A673 (cell line): ENCODE data around the gene HELZ. TPM values are rescaled to one million over a fixed set of nuclear protein-coding genes. Genes with fewer than 3 reads are reported as not detected.
"Not testable (repeated sequence)": the region's sequence is repeated elsewhere in the genome, so short reads cannot be mapped to it uniquely, and the experiment has no call there.

ENCODE experiments used
- BruUV-seq: library from RNA; stranded (reverse); fragments of 400-500 nt; replicated peaks from 2 replicates; lab custom pipeline; 2021; lab: Mats Ljungman, UMichigan
- CTCF ChIA-PET: fragments of 300-600 bp; sonication (Branson Sonifier 250); formaldehyde crosslinking; loops from one replicate; lab custom pipeline; 2022; ENCODE audit warnings: antibody characterized with exemption; lab: Charles Lee
- POLR2A ChIA-PET: fragments of 300-600 bp; sonication (Branson Sonifier 250); formaldehyde crosslinking; loops from one replicate; lab custom pipeline; 2022; ENCODE audit warnings: antibody characterized with exemption; ENCODE audit not compliant: low non-redundant PET; lab: Charles Lee
- DNase-seq: peaks from one replicate; pipeline ENCODE4 v3.0.0-alpha.2; 2015; ENCODE audit warnings: low spot score
- H3K27ac ChIP-seq: fragments of 200-600 bp; sonication (generic); 2 replicates; pipeline ENCODE4 v1.5.1; 2016; ENCODE audit warnings: mixed run types, low read depth, mild to moderate bottlenecking, mixed read lengths, antibody characterized with exemption, low read length; ENCODE audit not compliant: poor library complexity, severe bottlenecking
- H3K27me3 ChIP-seq: fragments of 200-600 bp; sonication (generic); replicated peaks from 2 replicates; pipeline ENCODE4 v1.6.1; 2017; ENCODE audit warnings: mixed run types, low read depth, mild to moderate bottlenecking, mixed read lengths, antibody characterized with exemption, low read length; ENCODE audit not compliant: insufficient read depth, poor library complexity
- H3K36me3 ChIP-seq: fragments of 200-600 bp; sonication (generic); 2 replicates; pipeline ENCODE4 v1.6.1; 2016; ENCODE audit warnings: mixed run types, mild to moderate bottlenecking, mixed read lengths, antibody characterized with exemption, low read length; ENCODE audit not compliant: insufficient read depth, poor library complexity, severe bottlenecking
- H3K4me1 ChIP-seq: fragments of 200-600 bp; sonication (generic); 2 replicates; pipeline ENCODE4 v1.6.1; 2017; ENCODE audit warnings: mixed run types, mild to moderate bottlenecking, mixed read lengths, antibody characterized with exemption, low read length; ENCODE audit not compliant: insufficient read depth, poor library complexity, severe bottlenecking
- H3K4me3 ChIP-seq: fragments of 200-600 bp; sonication (generic); 2 replicates; pipeline ENCODE4 v1.5.1; 2016; ENCODE audit warnings: low read depth, mixed run types, mild to moderate bottlenecking, mixed read lengths, low read length; ENCODE audit not compliant: poor library complexity, severe bottlenecking
- H3K9me3 ChIP-seq: fragments of 200-600 bp; sonication (generic); 2 replicates; pipeline ENCODE4 v1.6.1; 2016; ENCODE audit warnings: mixed run types, low read depth, mild to moderate bottlenecking, mixed read lengths, antibody characterized with exemption, low read length; ENCODE audit not compliant: poor library complexity, severe bottlenecking
- CTCF ChIP-seq: fragments of 300-800, 200-600 bp; sonication (generic); conservative IDR thresholded peaks from 2 replicates; pipeline ENCODE4 v1.5.1; 2017; ENCODE audit warnings: low read depth, mild to moderate bottlenecking, antibody characterized with exemption, low read length, moderate library complexity, mixed read lengths
- EZH2 ChIP-seq: fragments of 200-600 bp; sonication (generic); IDR thresholded peaks from 2 replicates; pipeline ENCODE4 v1.6.1; 2017; ENCODE audit warnings: borderline replicate concordance, low read depth, mild to moderate bottlenecking, mixed read lengths, antibody characterized with exemption, low read length; ENCODE audit not compliant: poor library complexity, severe bottlenecking
- intact Hi-C: fragments of 100-400 bp; cut with micrococcal nuclease; formaldehyde crosslinking; loops from one replicate; pipeline ENCODE4 v1.10.0; 2022; ENCODE audit not compliant: unreplicated experiment
- total RNA-seq: library from RNA; stranded (reverse); gene quantifications from 2 replicates; pipeline ENCODE4 v1.2.3, GENCODE V29; 2021

The HELZ gene
- total RNA-seq, 1 experiment from 2014 or later: 57.3 TPM

GRCh38 chr17:67253384-67253783 is 8.4 kb upstream of the HELZ start:
- Histone ChIP-seq H3K36me3 (no peaks in the 10 kb centered on the region), H3K27me3 (no peaks in the 10 kb centered on the region), H3K4me3 (no peak overlapping the region), H3K9me3 (peaks cover 3% of the 10 kb centered on the region), H3K27ac (no peak overlapping the region), H3K4me1 (peaks cover 12% of the 10 kb centered on the region)
- no TSS peak for BruUV-seq
- POLR2A ChIA-PET: interaction anchor here (0.7 kb wide), 1 partner anchor 303 kb away, joined by 3 read pairs; no protein-coding TSS in a partner anchor
- no peak for DNase-seq
- TF ChIP-seq CTCF (no peak), EZH2 (no peak)
- CTCF ChIA-PET: no interaction called here
- intact Hi-C loops: no loop called here

GRCh38 chr17:67251586-67251985 is 6.6 kb upstream of the HELZ start:
- H3K27ac ChIP-seq, CTCF ChIA-PET, H3K4me3 ChIP-seq, BruUV-seq, H3K36me3 ChIP-seq, H3K27me3 ChIP-seq, intact Hi-C loops, H3K4me1 ChIP-seq, H3K9me3 ChIP-seq, DNase-seq, POLR2A ChIA-PET: not testable (repeated sequence)

GRCh38 chr17:67248291-67248690 is 3.3 kb upstream of the HELZ start:
- CTCF ChIA-PET: interaction anchor here (0.7 kb wide), 1 partner anchor 106 kb away, joined by 3 read pairs; no protein-coding TSS in a partner anchor
- intact Hi-C loops: no loop called here

More at GRCh38 chr17:67248291-67248690, 3.3 kb upstream of the HELZ start:
- TF ChIP-seq EZH2 (no peak), CTCF (no peak)
- Histone ChIP-seq H3K4me1 (peaks cover 5% of the 10 kb centered on the region), H3K27ac (no peak overlapping the region), H3K4me3 (no peak overlapping the region), H3K27me3 (no peaks in the 10 kb centered on the region), H3K9me3 (no peaks in the 10 kb centered on the region), H3K36me3 (no peaks in the 10 kb centered on the region)
- no peak for DNase-seq
- no TSS peak for BruUV-seq
- POLR2A ChIA-PET: interaction anchor here (0.5 kb wide), 1 partner anchor 360 kb away, joined by 3 read pairs; no protein-coding TSS in a partner anchor
